Measurements from ENCODE around the gene SNTG2.

DNA sequence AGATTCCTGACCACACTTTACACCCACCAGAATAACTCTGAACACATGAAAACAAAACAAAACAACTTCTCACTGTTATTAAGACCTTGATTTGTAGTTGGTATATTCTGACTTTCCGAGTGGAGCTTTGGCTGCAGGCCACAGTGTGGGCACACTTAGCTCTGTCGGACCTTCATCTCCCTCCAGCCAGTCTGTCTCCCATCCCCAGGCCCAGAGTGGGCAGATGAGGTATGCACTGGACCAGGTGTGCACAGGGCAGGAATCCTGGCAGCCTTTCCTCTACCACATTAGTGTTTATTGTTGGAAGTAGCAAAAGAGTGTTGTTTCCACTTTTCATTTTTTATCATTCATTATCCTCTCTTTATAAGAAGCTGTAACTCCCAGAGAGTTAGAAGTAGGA is 243.2 kb downstream of the SNTG2 start:
- TF ChIP-seq POLR2A (IDR thresholded peaks at IDR 0.05; ENCODE audit: low read length) (no peak), GATA1 (IDR thresholded peaks at IDR 0.05; ENCODE audit: low read depth, low read length) (no peak)

Measured in erythroblast (primary cell).